ENCODE measurements around the gene UCK1. TPM values are rescaled to one million over a fixed set of nuclear protein-coding genes. Genes with fewer than 3 reads are reported as not detected.

UCK1 gene
- total and polyA plus RNA-seq, 2 of the 4 experiments (the other 2 are of a cell fraction), result 17.9 to 21.4 TPM

DNA sequence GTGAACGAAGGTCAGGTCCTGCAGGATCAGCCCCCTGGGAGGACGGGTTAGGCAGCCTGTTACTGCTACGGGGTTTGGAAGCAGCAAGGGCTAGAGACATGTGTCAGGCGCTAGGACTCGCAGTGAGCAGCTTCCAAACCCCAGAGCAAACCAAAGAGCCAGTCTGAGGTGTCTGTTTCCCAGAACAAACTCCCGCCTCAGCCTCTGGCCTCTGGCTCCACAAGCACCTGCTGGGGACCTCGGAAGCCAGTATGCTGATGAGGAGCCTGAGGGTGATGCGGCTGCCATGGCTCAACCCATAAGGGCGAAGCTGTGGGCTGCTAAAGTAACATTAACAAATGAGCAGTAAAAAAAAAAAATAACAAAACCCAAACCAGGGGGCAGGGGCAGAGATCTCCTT is 49.3 kb upstream of the UCK1 start:
- no peak overlapping the region for H3K4ac ChIP-seq (ENCODE audit: low read depth, low read length)
- H2BK5ac ChIP-seq (ENCODE audit: low read depth, low read length, poor library complexity, severe bottlenecking), result no peak overlapping the region
- intact Hi-C loops (cut with micrococcal nuclease), result no loop called here
- peak overlapping the region; percentile 42 for H2AK9ac ChIP-seq (replicated peaks; ENCODE audit: low read depth, low read length, poor library complexity)
- H3K14ac ChIP-seq (replicated peaks; ENCODE audit: low read depth, low read length), result no peak overlapping the region
- H4K5ac ChIP-seq (ENCODE audit: low read depth, low read length), result no peak overlapping the region
- no peak overlapping the region for H4K91ac ChIP-seq (ENCODE audit: insufficient read depth, low read depth, low read length)
- no peak overlapping the region for H3K4me2 ChIP-seq (ENCODE audit: low read depth, low read length)
- H2BK20ac ChIP-seq (ENCODE audit: low read depth, low read length), result no peak overlapping the region
- BruUV-seq (replicated peaks), result no TSS peak
- H3K27ac ChIP-seq (ENCODE audit: insufficient read depth, low read length), result no peak overlapping the region
- no peak overlapping the region for H3K18ac ChIP-seq (ENCODE audit: low read depth, low read length)
- H2BK15ac ChIP-seq (ENCODE audit: low read depth, low read length), result no peak overlapping the region
- H3K9ac ChIP-seq (ENCODE audit: low read depth, low read length), result no peak overlapping the region
- H2BK120ac ChIP-seq (ENCODE audit: low read depth, low read length), result no peak overlapping the region
- 100% methylated on average over 4 of the region's 9 CpGs; no CpG with 5 or more reads in 1 of the 2 experiments for WGBS, 2 experiments (ENCODE audit: extremely low coverage in 2 of 2, insufficient read length in 1 of 2)
- H3K27me3 ChIP-seq (ENCODE audit: control insufficient read depth, insufficient read depth, low read length), result no peaks in the 10 kb centered on the region
- H4K8ac ChIP-seq (ENCODE audit: low read depth in 2 of 2, low read length in 2 of 2), result no peak overlapping the region
- TF ChIP-seq RCOR1 (IDR thresholded peaks at IDR 0.05; ENCODE audit: insufficient replicate concordance, low read length) (no peak), FOS (IDR thresholded peaks at IDR 0.05; ENCODE audit: low read depth, low read length) (no peak), MAZ (IDR thresholded peaks at IDR 0.05; ENCODE audit: borderline replicate concordance, low read depth, low read length) (no peak), CHD1 (IDR thresholded peaks at IDR 0.05; ENCODE audit: low read depth, low read length) (no peak), RFX5 (IDR thresholded peaks at IDR 0.05; ENCODE audit: low read depth, low read length) (no peak)
- TF ChIP-seq, protein P1, sequence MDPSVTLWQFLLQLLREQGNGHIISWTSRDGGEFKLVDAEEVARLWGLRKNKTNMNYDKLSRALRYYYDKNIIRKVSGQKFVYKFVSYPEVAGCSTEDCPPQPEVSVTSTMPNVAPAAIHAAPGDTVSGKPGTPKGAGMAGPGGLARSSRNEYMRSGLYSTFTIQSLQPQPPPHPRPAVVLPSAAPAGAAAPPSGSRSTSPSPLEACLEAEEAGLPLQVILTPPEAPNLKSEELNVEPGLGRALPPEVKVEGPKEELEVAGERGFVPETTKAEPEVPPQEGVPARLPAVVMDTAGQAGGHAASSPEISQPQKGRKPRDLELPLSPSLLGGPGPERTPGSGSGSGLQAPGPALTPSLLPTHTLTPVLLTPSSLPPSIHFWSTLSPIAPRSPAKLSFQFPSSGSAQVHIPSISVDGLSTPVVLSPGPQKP (IDR thresholded peaks at IDR 0.05; ENCODE audit: borderline replicate concordance, low read depth, low read length), result no peak
- TF ChIP-seq, protein P2, sequence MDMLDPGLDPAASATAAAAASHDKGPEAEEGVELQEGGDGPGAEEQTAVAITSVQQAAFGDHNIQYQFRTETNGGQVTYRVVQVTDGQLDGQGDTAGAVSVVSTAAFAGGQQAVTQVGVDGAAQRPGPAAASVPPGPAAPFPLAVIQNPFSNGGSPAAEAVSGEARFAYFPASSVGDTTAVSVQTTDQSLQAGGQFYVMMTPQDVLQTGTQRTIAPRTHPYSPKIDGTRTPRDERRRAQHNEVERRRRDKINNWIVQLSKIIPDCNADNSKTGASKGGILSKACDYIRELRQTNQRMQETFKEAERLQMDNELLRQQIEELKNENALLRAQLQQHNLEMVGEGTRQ (IDR thresholded peaks at IDR 0.05; ENCODE audit: low read depth, low read length), result no peak
- H4K20me1 ChIP-seq (ENCODE audit: insufficient read depth, low read length), result no peaks in the 10 kb centered on the region
- dilution Hi-C loops (cut with HindIII; ENCODE audit: low sequenced_read_pairs, unreplicated experiment), result no loop called here
- no peak overlapping the region for H3K23ac ChIP-seq (ENCODE audit: low read depth, low read length)
- peaks cover 57% of the 10 kb centered on the region for H3K36me3 ChIP-seq (ENCODE audit: control insufficient read depth, insufficient read depth, low read length)
- in situ Hi-C loops (cut with MboI; ENCODE audit: low sequenced_read_pairs), result loop anchor here (25.0 kb wide), 1 partner anchor 682 kb away; no protein-coding TSS in a partner anchor
- no peaks in the 10 kb centered on the region for H3K9me1 ChIP-seq (ENCODE audit: insufficient read depth, low read length)
- no peaks in the 10 kb centered on the region for H3K4me1 ChIP-seq (ENCODE audit: control insufficient read depth, insufficient read depth, low read length)
- ChIA-PET POLR2A (ENCODE audit: unreplicated experiment) (no interaction called here), CTCF (no interaction called here)
- ATAC-seq (ENCODE audit: low read depth) (no peak), DNase-seq (no peak)
- no peaks in the 10 kb centered on the region for H3K79me1 ChIP-seq (ENCODE audit: low read depth in 1 of 2, low read length in 2 of 2)
- H3K4me3 ChIP-seq (ENCODE audit: insufficient read depth, low read depth, low read length), result no peak overlapping the region
- H2AK5ac ChIP-seq (ENCODE audit: low read depth, low read length), result no peak overlapping the region
- no peaks in the 10 kb centered on the region for H3K9me3 ChIP-seq (ENCODE audit: control insufficient read depth, insufficient read depth, low read length)
- H2AFZ ChIP-seq (replicated peaks; ENCODE audit: low read length, poor library complexity), result no peak overlapping the region
- H3K56ac ChIP-seq (ENCODE audit: extremely low read depth, insufficient read depth, low read length), result no peak overlapping the region
